Osteocyte (in vitro differentiated cells): ENCODE data around the gene SPNS3. TPM values are rescaled to one million over a fixed set of nuclear protein-coding genes. Genes with fewer than 3 reads are reported as not detected.

Experiments
- DNase-seq: peaks from one replicate; pipeline ENCODE4 v3.0.0; 2021; ENCODE audit warnings: mixed read lengths; ENCODE audit not compliant: unreplicated experiment; ENCODE audit errors: extremely low spot score
- H3K27ac Mint-ChIP-seq: one replicate; pipeline ENCODE4 v1.8.0; 2021; ENCODE audit warnings: mild to moderate bottlenecking, mixed read lengths; ENCODE audit not compliant: unreplicated experiment
- H3K27me3 Mint-ChIP-seq: one replicate; pipeline ENCODE4 v1.8.0; 2021; ENCODE audit warnings: mixed read lengths; ENCODE audit not compliant: unreplicated experiment
- H3K36me3 Mint-ChIP-seq: one replicate; pipeline ENCODE4 v1.8.0; 2021; ENCODE audit warnings: mixed read lengths; ENCODE audit not compliant: unreplicated experiment
- H3K4me1 Mint-ChIP-seq: one replicate; pipeline ENCODE4 v1.8.0; 2021; ENCODE audit warnings: mixed read lengths; ENCODE audit not compliant: unreplicated experiment
- H3K4me3 Mint-ChIP-seq: one replicate; pipeline ENCODE4 v1.8.0; 2021; ENCODE audit warnings: mild to moderate bottlenecking, moderate library complexity, mixed read lengths; ENCODE audit not compliant: unreplicated experiment
- H3K9me3 Mint-ChIP-seq: one replicate; pipeline ENCODE4 v1.8.0; 2021; ENCODE audit warnings: mixed read lengths; ENCODE audit not compliant: unreplicated experiment
- total RNA-seq: library from RNA; stranded (reverse); gene quantifications from 2 replicates; pipeline ENCODE4 v1.2.1, GENCODE V29; 2021
- TF ChIP-seq, protein P1 (sequence below): fragments of 200-600 bp; sonication (generic); IDR thresholded peaks from 2 replicates; pipeline ENCODE4 v1.5.0; 2021; ENCODE audit warnings: antibody characterized with exemption, mild to moderate bottlenecking, moderate library complexity

The SPNS3 gene
- total RNA-seq, 1 donor from 2014 or later = not detected

DNA sequence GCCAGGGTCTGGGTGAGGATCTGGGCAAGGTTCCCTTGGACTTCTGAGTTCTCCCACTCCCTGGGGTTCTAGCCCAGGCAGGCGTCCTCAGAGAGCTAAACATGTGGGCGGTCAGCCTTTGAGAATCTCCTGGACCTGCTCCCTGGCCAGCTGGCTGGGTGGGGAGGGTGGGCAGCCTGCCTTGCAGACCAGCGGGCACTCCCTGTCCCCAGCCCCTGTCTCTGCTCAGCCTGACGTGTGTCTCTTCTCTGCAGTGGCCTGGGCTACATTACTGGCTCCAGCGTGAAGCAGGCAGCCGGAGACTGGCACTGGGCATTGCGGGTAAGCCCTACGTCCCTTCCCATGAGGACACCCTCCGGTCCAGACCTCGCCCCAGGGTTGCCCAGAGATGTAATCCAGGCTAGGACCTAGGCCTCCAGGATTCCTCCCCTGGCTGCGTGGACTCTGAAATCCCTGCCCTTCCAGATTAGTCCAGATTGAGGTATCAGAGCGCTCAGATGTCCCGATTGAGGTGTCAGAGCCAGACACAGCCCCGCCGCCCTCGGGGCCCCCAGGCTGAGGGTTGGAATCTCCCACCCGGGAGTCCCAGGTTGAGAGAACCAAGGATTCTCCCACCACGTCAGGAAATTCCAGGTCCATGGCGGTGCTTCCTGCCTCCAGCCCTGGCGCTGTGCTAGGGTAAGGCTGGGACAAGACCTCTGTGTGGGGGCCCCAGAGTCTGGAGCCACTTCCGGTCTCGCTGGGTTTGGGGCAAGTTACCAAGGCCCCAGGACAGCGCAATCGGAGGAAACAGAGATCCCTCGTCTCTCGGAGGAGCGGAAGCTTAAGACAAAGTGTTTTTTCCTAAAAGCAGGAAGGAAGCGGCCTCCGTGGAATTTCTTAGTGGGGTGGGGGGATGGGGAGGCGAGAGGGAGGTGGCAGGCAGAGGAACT, 97.3 kb downstream of the SPNS3 start:
- H3K9me3 Mint-ChIP-seq = no peaks in the 10 kb centered on the region
- H3K4me3 Mint-ChIP-seq = no peak overlapping the region
- DNase-seq = no peak
- TF ChIP-seq, protein P1, sequence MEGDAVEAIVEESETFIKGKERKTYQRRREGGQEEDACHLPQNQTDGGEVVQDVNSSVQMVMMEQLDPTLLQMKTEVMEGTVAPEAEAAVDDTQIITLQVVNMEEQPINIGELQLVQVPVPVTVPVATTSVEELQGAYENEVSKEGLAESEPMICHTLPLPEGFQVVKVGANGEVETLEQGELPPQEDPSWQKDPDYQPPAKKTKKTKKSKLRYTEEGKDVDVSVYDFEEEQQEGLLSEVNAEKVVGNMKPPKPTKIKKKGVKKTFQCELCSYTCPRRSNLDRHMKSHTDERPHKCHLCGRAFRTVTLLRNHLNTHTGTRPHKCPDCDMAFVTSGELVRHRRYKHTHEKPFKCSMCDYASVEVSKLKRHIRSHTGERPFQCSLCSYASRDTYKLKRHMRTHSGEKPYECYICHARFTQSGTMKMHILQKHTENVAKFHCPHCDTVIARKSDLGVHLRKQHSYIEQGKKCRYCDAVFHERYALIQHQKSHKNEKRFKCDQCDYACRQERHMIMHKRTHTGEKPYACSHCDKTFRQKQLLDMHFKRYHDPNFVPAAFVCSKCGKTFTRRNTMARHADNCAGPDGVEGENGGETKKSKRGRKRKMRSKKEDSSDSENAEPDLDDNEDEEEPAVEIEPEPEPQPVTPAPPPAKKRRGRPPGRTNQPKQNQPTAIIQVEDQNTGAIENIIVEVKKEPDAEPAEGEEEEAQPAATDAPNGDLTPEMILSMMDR = no peak
- no peaks in the 10 kb centered on the region for H3K36me3 Mint-ChIP-seq
- no peak overlapping the region for H3K27ac Mint-ChIP-seq
- H3K4me1 Mint-ChIP-seq = peaks cover 2% of the 10 kb centered on the region
- H3K27me3 Mint-ChIP-seq = peaks cover 25% of the 10 kb centered on the region

DNA sequence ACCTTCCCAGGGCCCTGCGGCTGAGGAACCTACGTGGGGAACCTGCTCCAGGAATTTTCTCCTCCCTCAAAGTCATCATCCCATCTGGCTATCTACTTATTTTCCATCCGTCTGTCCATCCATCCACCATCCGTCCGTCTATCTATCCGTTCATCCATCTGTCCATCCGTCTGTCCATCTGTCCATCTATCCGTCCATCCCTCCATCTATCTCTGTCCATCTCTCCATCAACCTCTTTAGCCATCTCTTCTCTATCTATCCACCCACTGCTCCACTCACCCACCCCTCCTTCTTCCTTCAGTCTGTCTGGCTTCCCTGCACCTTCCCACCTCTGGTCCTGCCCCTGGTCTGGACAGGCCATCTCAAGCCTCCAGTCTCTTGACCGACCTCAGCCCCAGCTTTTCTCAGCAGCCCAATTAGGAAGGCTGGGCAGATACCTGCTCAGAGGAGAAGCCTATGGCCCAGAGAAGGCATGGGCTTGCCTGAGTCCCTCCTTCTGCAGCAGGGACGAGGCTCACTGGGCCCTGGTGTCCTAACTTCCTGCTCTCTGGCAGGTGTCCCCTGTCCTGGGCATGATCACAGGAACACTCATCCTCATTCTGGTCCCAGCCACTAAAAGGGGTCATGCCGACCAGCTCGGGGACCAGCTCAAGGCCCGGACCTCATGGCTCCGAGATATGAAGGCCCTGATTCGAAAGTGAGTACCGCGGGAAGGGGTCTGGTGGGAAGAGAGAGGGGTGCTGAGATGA, 98.4 kb downstream of the SPNS3 start:
- H3K4me3 Mint-ChIP-seq = no peak overlapping the region
- peaks cover 16% of the 10 kb centered on the region for H3K27me3 Mint-ChIP-seq
- peaks cover 2% of the 10 kb centered on the region for H3K4me1 Mint-ChIP-seq
- no peaks in the 10 kb centered on the region for H3K36me3 Mint-ChIP-seq
- no peaks in the 10 kb centered on the region for H3K9me3 Mint-ChIP-seq
- H3K27ac Mint-ChIP-seq = no peak overlapping the region
- DNase-seq = no peak
- TF ChIP-seq, protein P1 = no peak

- Mint-ChIP-seq H3K4me3 (no peak overlapping the region), H3K4me1 (peaks cover 2% of the 10 kb centered on the region), H3K36me3 (no peaks in the 10 kb centered on the region), H3K27ac (no peak overlapping the region), H3K27me3 (peaks cover 8% of the 10 kb centered on the region), H3K9me3 (no peaks in the 10 kb centered on the region)
- TF ChIP-seq, protein P1 = no peak
- no peak for DNase-seq
These were observed 99.3 kb downstream of the SPNS3 start for GRCh38 chr17:4532860-4533522.

- H3K27ac Mint-ChIP-seq = no peak overlapping the region
- H3K9me3 Mint-ChIP-seq = no peaks in the 10 kb centered on the region
- peaks cover 2% of the 10 kb centered on the region for H3K4me1 Mint-ChIP-seq
- H3K4me3 Mint-ChIP-seq = no peak overlapping the region
- peaks cover 6% of the 10 kb centered on the region for H3K27me3 Mint-ChIP-seq
- TF ChIP-seq, protein P1 = no peak
- no peaks in the 10 kb centered on the region for H3K36me3 Mint-ChIP-seq
- no peak for DNase-seq
These were observed 100.1 kb downstream of the SPNS3 start for GRCh38 chr17:4533523-4534504.
